Esophagus (tissue), 2 donors: ENCODE measurements around the gene PRKCH. TPM values are rescaled to one million over a fixed set of nuclear protein-coding genes. Genes with fewer than 3 reads are reported as not detected.

Source experiments
- H3K27ac ChIP-seq, 2 donors: one replicate each; pipeline ENCODE4 v1.5.1; 2013; ENCODE audit warnings: low read depth in 2 of 2, mild to moderate bottlenecking in 2 of 2, inconsistent platforms in 1 of 2, low read length in 1 of 2, moderate library complexity in 1 of 2
- H3K27me3 ChIP-seq, 2 donors: one replicate each; pipeline ENCODE4 v1.6.1; 2013; ENCODE audit warnings: low read length in 2 of 2, control low read depth in 1 of 2, mild to moderate bottlenecking in 1 of 2; ENCODE audit not compliant: insufficient read depth in 2 of 2, control insufficient read depth in 1 of 2
- H3K36me3 ChIP-seq, 2 donors: one replicate each; pipeline ENCODE4 v1.6.1; 2013; ENCODE audit warnings: low read length in 1 of 2; ENCODE audit not compliant: control insufficient read depth in 2 of 2, insufficient read depth in 2 of 2
- H3K4me1 ChIP-seq, 2 donors: one replicate each; pipeline ENCODE4 v1.6.1; 2013; ENCODE audit warnings: low read length in 1 of 2; ENCODE audit not compliant: control insufficient read depth in 2 of 2, insufficient read depth in 2 of 2
- H3K4me3 ChIP-seq, 2 donors: one replicate each; pipeline ENCODE4 v1.5.1; 2013; ENCODE audit warnings: low read length in 2 of 2, mild to moderate bottlenecking in 2 of 2, low read depth in 1 of 2, moderate library complexity in 1 of 2
- H3K9me3 ChIP-seq, 2 donors: one replicate each; pipeline ENCODE4 v1.6.1; 2013; ENCODE audit warnings: mild to moderate bottlenecking in 2 of 2, low read depth in 1 of 2, low read length in 1 of 2, moderate library complexity in 1 of 2; ENCODE audit not compliant: control insufficient read depth in 2 of 2, insufficient read depth in 1 of 2
- WGBS, 2 donors: extraction: QIAGEN DNeasy Blood & Tissue Kit; methylation state at CpG; one replicate each; pipeline ENCODE4 v1.1.7; 2013; 5-methylcytosine and 5-hydroxymethylcytosine counted together
- polyA plus RNA-seq, 2 donors: library from polyadenylated mRNA; stranded (reverse); fragments of 200-250 nt; gene quantifications; one replicate each; pipeline ENCODE4 v1.2.3, GENCODE V29; 2013
- donor health status: healthy with polysubstance abuse.
- donor health status: Bipolar disorder and iron deficiency.

Gene PRKCH
- polyA plus RNA-seq, 2 donors, result 17.3 to 17.6 TPM

DNA sequence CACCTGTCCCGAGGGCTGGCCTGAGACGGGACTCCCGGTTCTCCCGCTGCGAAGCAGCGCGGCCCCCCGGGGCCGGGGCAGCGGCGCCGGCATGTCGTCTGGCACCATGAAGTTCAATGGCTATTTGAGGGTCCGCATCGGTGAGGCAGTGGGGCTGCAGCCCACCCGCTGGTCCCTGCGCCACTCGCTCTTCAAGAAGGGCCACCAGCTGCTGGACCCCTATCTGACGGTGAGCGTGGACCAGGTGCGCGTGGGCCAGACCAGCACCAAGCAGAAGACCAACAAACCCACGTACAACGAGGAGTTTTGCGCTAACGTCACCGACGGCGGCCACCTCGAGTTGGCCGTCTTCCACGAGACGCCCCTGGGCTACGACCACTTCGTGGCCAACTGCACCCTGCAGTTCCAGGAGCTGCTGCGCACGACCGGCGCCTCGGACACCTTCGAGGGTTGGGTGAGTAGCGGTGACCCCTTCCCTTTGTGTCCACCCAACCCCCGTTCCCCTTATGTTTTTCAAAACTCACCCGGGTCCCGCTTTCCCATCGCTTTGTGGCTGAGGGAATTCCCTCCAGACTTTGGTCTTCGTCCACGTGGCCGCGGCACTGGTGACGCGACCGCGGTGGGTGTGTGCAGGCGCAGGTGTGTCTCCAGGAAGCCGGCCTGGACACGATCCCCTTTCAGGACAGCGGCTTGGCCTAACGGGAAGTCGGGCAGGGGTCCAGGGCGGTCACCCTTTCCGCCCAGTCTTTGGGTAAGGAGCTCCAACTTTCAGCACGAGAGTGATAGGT, 826 bp downstream of the PRKCH start:
- WGBS, 2 donors, result 2% methylated on average over 62 to 63 of the region's 63 CpGs
- peak overlapping the region; percentile 94 to 99 for H3K27ac ChIP-seq
- H3K36me3 ChIP-seq, result peaks cover 0 to 2% of the 10 kb centered on the region in 2 donors
- no peaks in the 10 kb centered on the region for H3K9me3 ChIP-seq
- H3K27me3 ChIP-seq, result no peaks in the 10 kb centered on the region
- peak overlapping the region; percentile 57 to 80 for H3K4me3 ChIP-seq
- H3K4me1 ChIP-seq, result no peaks in the 10 kb centered on the region

DNA sequence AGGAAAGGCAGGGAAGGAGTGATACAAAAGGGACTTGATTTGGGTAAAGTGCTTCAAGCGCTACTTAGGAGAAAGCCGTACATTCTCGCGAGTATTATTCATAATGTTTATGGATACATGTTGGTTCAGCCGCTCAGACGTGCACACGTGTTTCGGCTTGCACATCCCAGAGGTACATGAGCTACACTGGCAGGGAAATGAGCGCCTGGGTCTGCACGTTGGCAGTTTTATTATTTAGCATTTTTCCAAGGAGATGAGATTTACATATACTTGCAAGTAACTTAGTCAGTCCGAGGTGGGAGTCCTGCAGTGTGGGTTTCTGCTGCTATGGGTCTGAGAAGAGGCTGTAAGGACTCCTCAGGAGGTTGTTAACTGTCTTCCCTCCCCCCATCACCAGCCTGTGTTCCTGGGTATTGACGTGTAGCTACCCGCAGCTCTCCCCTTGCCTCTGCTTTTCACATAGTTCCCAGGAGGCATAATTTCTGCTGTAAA, 1.5 kb downstream of the PRKCH start:
- Histone ChIP-seq H3K4me3 (peak overlapping the region; percentile 57 to 80), H3K27ac (peak overlapping the region; percentile 94 to 99), H3K9me3 (no peaks in the 10 kb centered on the region), H3K27me3 (no peaks in the 10 kb centered on the region), H3K36me3 (peaks cover 0 to 2% of the 10 kb centered on the region in 2 donors), H3K4me1 (no peaks in the 10 kb centered on the region)
- 7% methylated on average over 13 of the region's 13 CpGs for WGBS, 2 donors

DNA sequence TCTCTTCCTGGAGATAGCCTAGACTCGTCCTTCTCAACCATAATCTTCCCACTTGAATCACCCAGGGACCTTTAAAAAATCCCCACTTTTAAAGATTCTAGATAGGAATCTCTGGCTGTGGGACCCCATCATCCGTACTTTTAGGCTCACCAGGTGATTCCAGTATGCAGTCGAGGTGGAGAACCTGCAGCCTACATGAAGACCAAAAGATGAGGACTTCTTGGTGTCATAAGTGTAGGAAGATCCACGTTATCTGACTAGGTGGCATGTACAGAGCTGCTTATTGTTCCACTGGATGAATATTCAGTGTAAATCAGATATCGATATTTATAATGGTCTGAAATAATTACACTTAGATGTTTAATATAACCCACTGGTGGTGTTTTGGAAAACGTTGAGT, 2.6 kb downstream of the PRKCH start:
- 65 to 74% methylated on average over 6 of the region's 6 CpGs for WGBS, 2 donors
- H3K4me1 ChIP-seq, result no peaks in the 10 kb centered on the region
- no peaks in the 10 kb centered on the region for H3K9me3 ChIP-seq
- H3K36me3 ChIP-seq, result peaks cover 0 to 2% of the 10 kb centered on the region in 2 donors
- no peak overlapping the region for H3K27ac ChIP-seq
- peak overlapping the region in 1 of 2 donors; percentile 57 for H3K4me3 ChIP-seq
- no peaks in the 10 kb centered on the region for H3K27me3 ChIP-seq

DNA sequence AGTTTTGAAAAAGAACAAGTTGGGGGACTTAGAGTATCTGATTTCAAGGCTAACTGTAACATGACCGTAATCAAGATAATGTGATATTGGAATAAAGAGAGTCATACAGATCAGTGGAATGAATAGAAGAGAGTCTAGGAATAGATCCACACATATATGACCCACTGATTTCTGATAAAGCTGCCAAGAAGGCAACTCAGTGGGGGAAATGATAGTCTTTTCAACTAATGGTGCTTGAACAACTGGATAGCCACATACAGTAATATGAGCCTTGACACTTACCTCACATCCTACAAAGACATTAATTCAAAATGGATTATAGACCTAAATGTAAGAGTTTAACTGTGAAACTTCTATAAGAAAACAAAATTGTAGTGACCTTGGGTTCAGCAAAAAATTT, 3.8 kb downstream of the PRKCH start:
- Histone ChIP-seq H3K27ac (no peak overlapping the region), H3K4me3 (no peak overlapping the region), H3K27me3 (no peaks in the 10 kb centered on the region), H3K9me3 (no peaks in the 10 kb centered on the region), H3K4me1 (no peaks in the 10 kb centered on the region), H3K36me3 (peaks cover 0 to 2% of the 10 kb centered on the region in 2 donors)
- 78 to 86% methylated on average over 1 of the region's 1 CpG for WGBS, 2 donors

DNA sequence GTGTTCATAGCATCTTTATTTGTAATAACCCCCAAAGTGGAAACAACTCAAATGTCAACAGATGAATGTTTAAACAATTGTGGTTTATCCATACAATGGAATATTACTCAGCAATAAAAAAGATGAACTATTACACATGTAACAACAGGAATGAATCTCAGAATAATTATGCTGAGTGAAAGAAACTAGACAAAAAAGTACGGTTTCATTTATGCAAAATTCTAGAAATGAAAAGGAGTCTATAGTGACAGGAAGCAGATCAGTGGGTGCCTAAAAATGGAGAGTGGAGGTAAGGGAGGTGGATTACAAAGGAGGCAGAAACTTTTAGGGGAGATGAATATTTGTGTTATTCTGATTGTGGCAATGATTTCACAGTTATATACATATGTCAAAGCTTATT, 4.8 kb downstream of the PRKCH start:
- Histone ChIP-seq H3K4me1 (no peaks in the 10 kb centered on the region), H3K9me3 (no peaks in the 10 kb centered on the region), H3K36me3 (peaks cover 0 to 2% of the 10 kb centered on the region in 2 donors), H3K27me3 (no peaks in the 10 kb centered on the region), H3K4me3 (no peak overlapping the region), H3K27ac (no peak overlapping the region)
- WGBS, 2 donors, result 85 to 92% methylated on average over 1 of the region's 1 CpG

DNA sequence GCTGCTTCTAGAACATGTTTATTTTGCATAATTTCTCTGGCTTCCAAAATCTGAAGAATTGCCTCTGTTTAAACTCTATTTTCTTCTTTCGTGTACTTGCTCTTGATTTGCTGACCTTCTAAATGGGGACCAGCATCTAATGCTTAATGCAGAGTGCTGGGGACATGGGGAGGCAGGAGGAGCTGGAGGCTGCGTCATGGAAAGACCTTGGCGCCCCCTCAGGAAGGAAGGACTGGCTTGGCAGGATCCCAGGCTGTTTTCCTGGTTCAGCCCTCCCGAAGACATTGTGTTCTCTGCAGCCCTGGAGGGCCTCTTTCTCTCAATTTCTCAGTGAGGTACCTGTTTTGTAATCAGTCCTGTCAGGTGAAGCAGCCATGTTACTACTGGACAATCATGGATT, 5.5 kb downstream of the PRKCH start:
- H3K4me3 ChIP-seq, result no peak overlapping the region
- no peaks in the 10 kb centered on the region for H3K4me1 ChIP-seq
- whole genome bisulfite sequencing, 2 donors, result 24 to 29% methylated on average over 4 of the region's 4 CpGs
- H3K27me3 ChIP-seq, result no peaks in the 10 kb centered on the region
- peaks cover 0 to 2% of the 10 kb centered on the region in 2 donors for H3K36me3 ChIP-seq
- H3K9me3 ChIP-seq, result no peaks in the 10 kb centered on the region
- H3K27ac ChIP-seq, result peak overlapping the region in 1 of 2 donors; percentile 52

DNA sequence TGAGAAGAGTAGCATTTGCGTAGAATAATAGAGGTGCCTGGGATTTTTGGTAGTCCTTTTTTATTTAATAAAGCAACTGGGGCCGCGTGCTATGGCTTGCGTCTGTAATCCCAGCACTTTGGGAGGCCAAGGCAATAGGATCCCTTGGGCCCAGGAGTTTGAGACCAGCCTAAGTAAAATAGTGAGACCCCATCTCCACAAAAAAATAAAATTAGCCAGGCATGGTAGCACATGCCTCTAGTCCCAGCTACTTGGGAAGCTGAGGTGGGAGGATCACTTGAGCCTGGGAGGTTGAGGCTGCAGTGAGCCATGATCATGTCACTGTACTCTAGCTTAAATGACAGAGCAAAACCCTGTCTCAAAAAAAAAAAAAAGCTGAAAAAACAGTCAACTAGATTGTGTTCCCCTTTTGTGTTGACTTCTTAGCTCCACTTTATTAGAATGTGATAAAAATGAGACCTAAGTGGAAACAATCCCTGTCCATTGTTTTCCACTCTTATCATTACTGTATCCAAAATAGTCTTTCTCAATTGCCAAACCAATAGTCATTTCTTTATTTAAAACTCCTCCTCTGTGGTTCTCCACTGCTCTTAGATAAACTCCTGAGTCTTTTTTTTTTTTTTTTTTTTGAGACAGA, 7.4 kb downstream of the PRKCH start:
- Histone ChIP-seq H3K4me1 (no peaks in the 10 kb centered on the region), H3K27ac (peak overlapping the region in 1 of 2 donors; percentile 34)
- 85 to 90% methylated on average over 4 of the region's 4 CpGs for WGBS, 2 donors

DNA sequence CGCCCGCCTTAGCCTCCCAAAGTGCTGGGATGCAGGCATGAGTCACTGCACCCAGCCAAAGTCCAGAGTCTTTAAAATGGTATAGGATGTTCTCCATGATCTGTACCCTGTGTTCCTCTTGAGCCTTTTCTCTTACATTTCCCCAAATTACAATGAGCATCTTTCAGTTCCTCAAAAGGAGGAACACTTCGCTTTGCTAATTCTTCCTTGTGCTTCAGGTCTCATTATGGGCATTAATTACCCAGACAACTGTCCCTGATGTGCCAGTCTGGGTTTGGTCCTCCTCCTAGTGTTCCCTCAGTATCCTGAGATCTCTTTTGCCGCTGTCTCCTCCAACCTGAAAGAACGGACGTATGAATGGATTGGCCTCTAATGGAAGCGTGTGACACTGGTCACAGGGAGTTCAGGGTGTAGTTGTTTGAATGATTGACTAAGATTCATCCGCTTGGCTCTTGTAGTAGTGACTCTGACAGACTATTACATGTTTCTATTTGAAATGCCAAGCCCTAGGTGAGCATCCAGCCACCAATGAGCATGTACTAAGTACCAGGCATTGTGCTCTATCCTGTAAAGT, 8.2 kb downstream of the PRKCH start:
- H3K9me3 ChIP-seq, result no peaks in the 10 kb centered on the region
- H3K27ac ChIP-seq, result peak overlapping the region in 1 of 2 donors; percentile 34
- H3K27me3 ChIP-seq, result no peaks in the 10 kb centered on the region
- no peak overlapping the region for H3K4me3 ChIP-seq
- 85 to 86% methylated on average over 8 of the region's 8 CpGs for WGBS, 2 donors
- H3K4me1 ChIP-seq, result no peaks in the 10 kb centered on the region
- H3K36me3 ChIP-seq, result no peaks in the 10 kb centered on the region

More for the DNA sequence above, 7.4 kb downstream of the PRKCH start:
- Histone ChIP-seq H3K36me3 (peaks cover 0 to 2% of the 10 kb centered on the region in 2 donors), H3K9me3 (no peaks in the 10 kb centered on the region), H3K4me3 (no peak overlapping the region), H3K27me3 (no peaks in the 10 kb centered on the region)

DNA sequence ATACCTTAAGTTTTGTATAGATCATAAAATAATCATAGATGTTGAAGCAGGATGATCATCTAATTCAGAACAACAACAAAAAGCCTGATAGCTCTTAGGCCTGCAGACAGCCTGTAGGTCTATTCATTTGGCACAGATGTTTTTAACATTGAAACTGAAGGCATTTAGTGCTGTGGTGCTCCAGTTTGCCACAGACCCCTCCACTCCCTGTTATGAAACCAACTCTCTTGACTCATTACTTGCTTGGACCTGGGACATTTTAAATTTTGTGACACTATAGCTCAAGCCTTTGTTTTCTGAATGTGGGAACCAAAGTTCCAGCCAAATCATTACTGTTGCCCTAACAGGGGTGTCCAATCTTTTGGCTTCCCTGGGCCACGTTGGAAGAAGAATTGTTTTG, 9.1 kb downstream of the PRKCH start:
- Histone ChIP-seq H3K4me1 (no peaks in the 10 kb centered on the region), H3K27me3 (no peaks in the 10 kb centered on the region), H3K36me3 (no peaks in the 10 kb centered on the region), H3K4me3 (no peak overlapping the region), H3K27ac (peak overlapping the region in 1 of 2 donors; percentile 60), H3K9me3 (no peaks in the 10 kb centered on the region)
- 76 to 81% methylated on average over 1 of the region's 1 CpG for WGBS, 2 donors
